GM12891 (cell line): Measurements from ENCODE around the gene STAB1.

Experiments
- POLR2A ChIP-seq: IDR thresholded peaks from 2 replicates; pipeline ENCODE4 v1.6.1; 2011; ENCODE audit warnings: low read depth, low read length, control low read depth
- POLR2AphosphoS5 ChIP-seq: IDR thresholded peaks from 2 replicates; pipeline ENCODE4 v1.6.1; 2011; ENCODE audit warnings: low read depth, low read length, control low read depth
- TAF1 ChIP-seq: IDR thresholded peaks from 2 replicates; pipeline ENCODE4 v1.6.1; 2011; ENCODE audit warnings: low read depth, low read length, control low read depth

- TF ChIP-seq POLR2AphosphoS5 = no peak
- TF ChIP-seq TAF1 = no peak
- no peak for TF ChIP-seq POLR2A
Measured at GRCh38 chr3:52479037-52479876, 15.9 kb upstream of the STAB1 start.
